GM19395 (cell line): Measurements from ENCODE around the gene NINJ2.

Experiments used
- ATAC-seq: cut with Tn5 transposase; IDR thresholded peaks from one replicate; pipeline ENCODE4 v1.9.1; 2021; ENCODE audit warnings: mild to moderate bottlenecking, moderate library complexity; ENCODE audit not compliant: unreplicated experiment

NINJ2 gene

DNA sequence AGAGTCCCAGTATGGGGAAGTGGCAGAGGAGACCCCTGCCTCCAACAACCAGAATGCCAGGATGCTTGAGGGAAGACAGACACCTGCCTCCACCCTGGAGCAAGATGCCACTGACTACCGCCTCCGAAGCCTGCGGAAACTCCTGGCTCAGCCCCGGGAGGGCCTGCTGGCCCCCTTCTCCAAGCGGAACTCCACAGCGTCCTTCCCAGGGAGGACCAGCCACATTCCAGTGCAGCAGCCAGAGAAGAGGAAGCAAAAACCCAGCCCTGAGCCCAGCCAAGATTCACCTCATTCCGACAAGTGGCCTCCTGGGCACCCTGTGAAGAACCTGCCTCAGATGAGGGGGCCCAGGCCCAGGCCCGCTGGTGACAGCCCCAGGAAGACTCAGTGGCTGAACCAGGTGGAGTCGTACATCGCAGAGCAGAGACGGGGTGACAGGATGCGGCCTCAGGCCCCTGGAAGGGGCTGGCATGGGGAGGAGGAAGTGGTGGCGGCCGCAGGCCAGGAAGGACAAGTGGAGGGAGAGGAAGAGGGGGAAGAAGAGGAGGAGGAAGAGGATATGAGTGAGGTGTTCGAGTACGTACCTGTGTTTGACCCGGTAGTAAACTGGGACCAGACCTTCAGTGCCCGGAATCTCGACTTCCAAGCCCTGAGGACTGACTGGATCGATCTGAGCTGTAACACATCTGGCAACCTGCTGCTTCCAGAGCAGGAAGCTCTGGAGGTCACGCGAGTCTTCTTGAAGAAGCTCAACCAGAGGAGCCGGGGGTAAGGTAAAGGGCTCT lies 109.8 kb downstream of the NINJ2 start:
- ATAC-seq: no peak

DNA sequence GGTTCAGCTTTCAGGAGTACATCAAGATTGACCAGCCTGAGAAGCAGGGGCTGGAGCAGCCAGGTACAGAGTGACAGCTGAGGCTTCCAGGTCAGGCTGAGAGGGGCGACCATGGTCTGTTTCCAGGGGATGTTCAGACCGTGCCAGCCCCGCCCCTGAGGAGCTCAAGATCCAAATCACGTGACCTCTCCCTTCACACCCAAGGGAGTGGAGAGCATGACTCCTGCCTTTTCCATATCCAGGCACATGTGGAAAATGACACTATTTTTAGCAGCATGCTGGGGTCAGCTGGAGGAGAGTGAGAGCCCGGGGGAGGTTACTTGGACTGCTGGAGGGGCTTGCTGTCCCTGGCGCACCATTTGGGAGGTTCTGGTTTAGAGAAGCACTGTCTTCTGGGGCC lies 110.8 kb downstream of the NINJ2 start:
- no peak for ATAC-seq

DNA sequence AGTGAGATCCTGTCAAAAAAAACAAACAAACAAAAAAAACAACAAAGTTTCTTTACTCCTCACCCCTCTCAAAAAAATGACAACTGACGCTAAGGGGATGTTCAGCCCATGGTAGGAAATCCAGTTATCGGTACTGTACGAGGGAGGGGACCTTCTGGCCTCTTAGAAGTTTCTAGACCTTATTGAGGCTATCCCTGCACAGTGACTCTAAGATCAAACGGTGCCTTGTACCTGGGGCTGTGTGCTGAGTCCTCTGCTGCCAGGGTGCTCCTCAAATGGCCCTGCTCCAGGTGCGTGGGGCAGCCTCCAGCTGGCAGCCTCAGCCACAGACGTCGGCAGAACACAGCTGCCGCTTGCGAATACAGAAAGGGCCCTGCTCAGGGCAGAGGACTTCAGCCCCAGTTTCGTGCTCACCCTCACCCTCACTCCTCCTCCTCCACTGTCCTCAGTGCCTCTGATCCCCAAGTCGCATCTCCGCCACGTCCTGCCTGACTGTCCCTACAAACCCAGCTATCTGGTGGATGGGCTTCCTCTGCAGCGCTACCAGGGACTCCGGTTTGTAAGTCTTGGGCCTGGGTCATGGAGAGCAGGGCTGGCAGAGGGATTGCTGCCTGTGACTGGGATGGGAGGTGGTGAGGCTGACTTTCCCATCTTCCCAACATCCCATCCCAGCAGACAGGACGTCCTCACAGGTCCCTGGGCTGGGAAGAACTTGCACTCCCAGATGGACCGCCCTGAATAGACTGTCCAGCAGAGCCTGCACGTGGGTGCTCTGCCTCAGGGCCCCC lies 112.6 kb downstream of the NINJ2 start:
- no peak for ATAC-seq

DNA sequence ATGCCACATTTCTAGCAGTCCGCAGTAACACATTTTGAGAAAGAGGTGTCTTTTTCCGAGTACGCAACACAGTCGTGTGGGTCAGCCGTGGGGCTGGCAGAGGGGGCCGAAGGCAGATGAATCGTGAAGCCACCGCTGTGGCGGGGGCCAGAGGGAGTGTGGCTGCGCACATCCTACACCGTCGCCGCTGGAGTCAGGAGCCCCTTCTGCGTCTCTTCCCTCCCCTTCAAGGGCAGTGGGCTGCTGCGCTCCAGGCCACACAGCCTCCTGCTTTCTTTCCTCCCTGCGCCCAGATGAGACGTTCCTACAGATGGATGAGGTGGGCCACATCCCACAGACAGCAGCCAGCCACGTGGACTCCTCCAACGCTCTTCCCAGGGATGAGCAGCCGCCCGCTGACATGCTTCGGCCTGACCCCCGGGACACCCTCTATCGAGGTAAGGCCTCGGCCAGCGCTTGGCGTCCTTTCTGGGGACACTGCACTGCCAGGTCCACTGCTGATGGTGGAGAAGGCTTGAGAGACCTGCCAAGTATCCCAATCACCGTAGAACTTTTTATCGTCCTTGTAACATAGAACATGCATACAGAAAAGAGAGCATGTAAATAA lies 113.7 kb downstream of the NINJ2 start:
- no peak for ATAC-seq

DNA sequence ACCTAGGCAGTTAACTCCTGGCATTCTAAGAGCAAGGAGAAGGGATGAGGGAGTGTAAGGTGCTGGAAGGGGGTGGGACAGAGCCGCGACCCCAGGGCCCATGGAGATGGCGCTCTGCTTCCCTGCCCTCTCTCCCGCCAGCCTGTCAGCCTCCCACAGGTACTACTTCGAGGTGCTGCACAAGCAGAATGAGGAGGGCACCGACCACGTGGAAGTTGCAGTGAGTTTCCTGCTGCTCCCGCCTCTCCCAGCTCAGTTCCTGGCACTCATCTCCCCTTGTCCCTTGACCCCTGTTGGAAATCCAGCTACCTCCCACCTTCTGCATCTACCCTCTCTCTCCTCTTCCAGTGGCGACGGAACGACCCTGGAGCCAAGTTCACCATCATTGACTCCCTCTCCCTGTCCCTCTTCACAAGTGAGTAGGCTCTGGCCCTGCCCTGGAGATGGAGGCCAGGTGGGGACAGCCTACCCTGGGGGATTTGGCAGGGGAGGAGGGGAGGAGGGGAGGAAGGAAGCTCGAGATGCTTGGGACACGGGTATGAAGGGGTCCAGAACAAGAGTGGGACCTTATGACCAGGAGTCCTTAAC lies 115.3 kb downstream of the NINJ2 start:
- no peak for ATAC-seq

DNA sequence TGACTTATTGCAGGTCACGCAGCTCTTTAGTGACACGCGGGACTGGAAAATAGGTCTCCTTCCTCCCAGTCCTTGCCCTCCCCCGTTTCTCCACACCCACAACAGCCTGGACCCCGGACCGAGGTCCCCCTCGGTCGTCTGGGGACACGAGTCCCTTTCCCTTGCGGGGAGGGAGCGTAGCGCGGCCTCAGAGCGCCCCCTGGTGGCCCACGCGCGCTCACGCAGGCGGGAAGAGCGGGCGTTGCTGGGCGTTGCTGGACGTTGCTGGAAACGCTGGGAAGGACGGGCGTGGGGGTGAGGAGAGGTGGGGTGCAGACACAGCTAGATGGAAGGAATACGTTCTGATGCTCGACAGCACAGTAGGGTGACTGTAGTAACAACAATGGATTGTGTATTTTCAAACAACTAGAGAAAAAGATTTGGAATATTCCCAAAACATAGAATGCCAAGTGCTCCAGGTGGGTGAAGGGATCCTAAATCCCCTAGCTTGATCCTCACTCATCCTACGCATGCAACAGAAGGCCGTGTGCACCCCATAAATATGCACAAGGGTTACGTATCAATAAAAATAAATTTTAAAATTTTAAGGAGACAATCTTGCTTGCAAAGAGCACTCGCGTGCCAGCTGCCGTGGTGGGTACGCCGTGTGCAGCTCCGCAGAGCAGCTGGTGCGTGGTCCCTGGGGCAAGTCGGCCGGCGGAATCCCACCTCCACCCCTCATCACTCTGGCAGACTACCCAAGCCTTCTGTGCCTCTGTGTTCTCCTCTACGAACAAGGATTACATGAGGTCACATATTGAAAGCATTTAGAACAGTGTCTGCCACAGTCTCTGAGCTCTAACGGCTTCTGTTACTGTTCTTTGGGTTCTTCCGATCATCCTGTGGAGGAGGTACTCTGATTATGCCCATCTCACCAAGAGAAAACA lies 116.1 kb downstream of the NINJ2 start:
- ATAC-seq: no peak

DNA sequence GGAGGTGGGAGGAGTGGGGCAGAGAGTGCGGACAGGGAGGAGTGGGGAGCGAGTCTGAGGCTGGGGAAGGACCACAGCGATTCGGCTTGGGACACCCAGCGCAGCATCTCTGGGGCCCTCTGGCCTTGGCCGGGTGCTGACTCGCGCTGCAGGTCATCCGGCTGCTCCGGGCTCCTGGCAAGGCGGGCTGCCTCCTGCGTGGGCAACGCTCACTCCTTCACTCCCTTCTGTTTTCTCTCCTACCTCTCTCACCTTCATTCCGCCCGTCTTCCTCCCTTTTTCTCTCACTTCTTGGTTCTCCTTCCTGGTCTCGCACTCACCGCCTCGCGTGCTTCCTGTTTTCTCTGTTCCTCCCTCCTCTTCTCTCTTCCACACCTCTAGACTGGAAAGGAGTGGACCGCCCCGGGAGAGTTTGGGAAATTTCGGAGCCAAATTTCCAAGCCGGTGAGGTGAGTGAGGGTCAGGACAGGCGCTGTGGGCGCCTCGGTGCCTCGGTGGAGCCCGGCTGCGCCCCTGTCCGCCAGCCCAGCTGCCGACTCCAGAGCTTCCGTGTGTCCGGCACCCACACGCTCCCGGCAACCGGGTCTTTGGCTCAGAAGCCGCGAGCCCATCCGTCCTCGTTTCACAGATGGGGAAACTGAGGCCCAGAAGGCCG lies 116.9 kb downstream of the NINJ2 start:
- no peak for ATAC-seq

DNA sequence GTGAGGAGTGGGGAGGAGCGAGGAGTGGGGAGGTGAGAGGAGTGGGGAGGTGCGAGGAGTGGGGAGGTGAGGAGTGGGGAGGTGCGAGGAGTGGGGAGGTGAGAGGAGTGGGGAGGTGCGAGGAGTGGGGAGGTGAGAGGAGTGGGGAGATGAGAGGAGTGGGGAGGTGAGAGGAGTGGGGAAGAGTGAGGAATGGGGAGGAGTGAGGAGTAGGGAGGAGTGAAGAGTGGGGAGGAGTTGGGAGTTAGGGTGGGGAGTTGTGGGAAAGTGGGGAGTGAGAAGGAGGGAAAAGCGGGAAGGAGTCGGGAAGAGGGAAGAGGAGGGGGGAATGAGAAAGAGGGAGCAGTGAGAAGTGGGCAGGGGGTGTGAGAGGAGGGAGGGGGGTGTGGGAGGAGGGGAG lies 117.4 kb downstream of the NINJ2 start:
- ATAC-seq: no peak

DNA sequence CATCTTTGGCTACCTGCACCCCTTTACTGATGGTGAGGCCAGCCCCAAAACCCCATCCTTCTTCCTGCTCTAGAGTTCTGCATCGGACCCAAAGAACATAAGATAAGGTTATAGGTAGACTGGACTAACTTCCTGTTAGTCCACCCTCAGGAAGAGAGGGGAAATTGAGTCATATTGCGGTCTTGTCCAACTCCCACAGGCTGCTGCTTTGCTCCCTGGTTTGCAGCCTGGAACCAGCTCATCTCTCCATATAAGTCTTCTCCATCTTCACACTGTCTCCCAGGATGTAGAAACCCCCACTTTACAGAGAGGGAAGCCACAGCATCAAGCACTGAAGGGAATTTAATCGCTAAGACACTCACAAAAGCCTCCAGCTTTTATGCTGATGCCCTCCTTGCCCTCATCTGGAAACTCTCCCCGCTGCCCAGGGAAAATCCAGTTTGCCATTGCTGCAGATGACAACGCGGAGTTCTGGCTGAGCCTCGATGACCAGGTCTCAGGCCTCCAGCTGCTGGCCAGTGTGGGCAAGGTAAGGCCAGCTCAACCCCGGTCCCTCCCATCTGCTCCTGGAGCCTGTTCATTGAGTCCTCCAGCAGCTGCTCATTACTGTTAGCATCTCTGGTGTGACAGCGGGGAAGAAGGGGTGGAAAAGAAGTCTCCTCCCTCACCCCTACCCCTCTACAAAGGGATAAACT lies 118.2 kb downstream of the NINJ2 start:
- no peak for ATAC-seq

DNA sequence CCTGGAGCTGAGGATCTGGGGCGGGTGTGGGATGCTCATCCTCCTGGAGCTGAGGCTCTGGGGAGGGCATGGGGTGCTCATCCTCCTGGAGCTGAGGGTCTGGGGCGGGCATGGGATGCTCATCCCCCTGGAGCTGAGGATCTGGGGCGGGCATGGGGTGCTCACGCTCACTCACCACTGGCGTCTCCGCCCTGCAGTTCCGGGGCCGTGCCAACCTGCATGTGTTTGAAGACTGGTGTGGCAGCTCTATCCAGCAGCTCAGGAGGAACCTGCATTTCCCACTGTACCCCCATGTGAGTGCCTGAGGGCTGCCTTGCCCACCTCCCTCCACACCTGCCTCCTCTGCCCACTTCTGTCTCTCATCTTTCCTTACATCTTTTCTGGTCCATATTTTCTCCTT lies 119.1 kb downstream of the NINJ2 start:
- no peak for ATAC-seq

DNA sequence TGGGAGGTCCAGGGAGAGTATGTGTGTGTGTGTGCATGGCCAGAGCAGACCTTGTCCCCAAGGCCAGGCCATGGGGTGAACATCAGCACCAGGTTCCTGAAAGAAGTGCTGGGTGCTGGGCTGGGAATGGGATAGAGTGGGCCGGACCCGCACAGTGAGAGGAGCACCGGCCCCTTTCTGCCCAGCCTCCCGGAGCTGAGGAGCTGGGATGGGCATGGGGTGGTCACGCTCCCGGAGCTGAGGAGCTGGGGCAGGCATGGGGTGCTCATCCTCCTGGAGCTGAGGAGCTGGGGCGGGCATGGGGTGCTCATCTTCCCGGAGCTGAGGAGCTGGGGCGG lies 120.2 kb downstream of the NINJ2 start:
- ATAC-seq: no peak

DNA sequence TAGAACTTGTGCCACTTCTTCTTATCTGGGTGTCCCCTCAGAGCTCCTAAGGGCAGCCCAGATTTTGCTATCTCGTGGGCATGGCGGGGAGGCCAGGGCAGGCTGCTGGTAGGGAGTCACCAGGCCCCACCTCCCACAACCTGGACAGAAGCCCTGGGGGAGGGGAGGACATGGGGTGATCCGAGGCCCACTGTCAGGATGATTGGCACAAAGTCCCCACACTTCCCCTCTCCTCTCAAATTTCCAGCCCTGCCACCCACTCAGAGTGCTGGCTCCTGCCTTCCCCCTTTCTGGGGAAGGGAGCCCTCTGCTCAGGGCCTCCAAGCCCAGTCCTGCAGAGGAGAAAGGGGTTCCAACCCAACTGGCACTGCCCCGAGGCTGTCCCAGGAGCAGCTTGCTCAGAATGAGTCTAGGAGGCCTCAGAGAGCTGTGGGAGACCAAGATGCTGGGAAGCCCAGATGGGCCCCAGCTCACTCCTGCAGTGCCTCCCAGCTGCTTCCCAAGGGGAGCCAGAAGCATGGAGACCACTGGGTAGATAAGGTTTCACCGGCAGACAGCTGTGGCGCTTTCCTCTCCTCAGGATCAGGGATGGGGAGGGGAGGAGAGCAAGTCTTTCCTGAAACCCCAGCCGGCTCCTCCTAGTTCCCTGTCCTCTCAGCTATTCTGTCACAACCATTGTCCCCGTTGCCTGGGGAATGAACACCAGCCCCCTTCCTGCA lies 120.7 kb downstream of the NINJ2 start:
- no peak for ATAC-seq

DNA sequence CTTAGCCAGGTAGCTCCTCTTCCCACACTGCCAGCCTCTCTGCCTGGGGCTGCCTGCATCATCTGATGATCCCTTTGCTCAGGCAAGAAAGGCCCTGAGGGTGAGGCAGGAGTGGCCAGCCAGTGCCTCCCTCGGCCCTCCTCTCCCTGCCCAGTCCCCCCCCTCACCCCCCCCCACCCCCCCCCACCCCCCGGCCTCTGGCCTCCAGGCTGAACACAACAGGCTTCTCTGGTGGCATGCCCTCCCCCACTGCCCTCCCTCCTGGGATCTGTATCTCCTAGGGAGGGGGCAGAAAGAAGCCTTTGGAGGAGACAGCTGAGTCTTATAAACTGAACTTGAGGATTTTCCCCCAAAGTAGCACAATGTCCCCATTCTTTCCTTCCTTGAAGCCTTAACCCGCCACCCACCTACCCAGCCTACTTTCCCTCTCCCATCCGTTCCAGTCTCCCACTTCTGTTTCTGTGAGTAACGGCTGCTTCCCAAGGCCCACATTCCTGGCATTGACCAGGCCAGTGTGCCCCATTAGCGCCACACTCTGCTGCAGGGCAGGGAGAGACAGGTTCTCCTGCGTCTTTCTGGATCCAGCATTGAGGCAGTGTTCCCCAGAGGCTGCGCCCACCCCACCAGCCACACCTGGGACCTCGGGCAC lies 121.4 kb downstream of the NINJ2 start:
- no peak for ATAC-seq

DNA sequence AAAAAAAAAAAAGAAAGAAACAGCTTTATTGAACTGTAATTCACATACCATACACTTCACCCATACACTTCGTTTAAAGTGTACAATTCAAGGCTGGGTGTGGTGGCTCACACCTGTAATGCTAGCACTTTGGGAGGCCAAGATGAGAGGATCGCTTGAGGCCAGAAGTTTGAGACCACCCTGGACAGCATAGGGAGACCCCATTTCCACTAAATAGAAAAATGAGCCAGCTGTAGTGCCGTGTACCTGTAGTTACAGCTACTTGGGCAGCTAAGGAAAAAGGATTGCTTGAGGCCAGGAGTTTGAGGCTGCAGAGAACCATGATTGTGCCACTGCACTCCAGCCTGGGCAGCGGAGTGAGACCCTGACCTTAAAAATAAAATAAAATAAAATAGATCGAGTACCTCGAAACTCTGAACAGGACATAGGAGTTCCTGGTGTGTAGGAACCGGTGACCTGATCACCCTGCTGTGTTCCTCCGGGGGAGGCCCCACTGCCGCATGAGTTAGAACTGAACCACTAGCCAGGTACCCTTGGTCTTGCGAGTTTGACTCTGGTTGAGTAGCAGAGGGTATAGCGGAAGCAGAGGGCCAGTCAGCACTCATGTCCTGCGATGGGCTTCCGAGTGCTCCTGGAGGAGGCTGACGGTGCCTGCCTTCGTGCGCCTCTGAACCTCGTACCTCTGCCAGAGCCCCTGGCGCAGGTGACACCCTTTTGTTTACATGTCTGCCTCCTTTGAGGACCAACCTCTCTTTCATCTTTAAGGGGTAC lies 123.5 kb downstream of the NINJ2 start:
- no peak for ATAC-seq

DNA sequence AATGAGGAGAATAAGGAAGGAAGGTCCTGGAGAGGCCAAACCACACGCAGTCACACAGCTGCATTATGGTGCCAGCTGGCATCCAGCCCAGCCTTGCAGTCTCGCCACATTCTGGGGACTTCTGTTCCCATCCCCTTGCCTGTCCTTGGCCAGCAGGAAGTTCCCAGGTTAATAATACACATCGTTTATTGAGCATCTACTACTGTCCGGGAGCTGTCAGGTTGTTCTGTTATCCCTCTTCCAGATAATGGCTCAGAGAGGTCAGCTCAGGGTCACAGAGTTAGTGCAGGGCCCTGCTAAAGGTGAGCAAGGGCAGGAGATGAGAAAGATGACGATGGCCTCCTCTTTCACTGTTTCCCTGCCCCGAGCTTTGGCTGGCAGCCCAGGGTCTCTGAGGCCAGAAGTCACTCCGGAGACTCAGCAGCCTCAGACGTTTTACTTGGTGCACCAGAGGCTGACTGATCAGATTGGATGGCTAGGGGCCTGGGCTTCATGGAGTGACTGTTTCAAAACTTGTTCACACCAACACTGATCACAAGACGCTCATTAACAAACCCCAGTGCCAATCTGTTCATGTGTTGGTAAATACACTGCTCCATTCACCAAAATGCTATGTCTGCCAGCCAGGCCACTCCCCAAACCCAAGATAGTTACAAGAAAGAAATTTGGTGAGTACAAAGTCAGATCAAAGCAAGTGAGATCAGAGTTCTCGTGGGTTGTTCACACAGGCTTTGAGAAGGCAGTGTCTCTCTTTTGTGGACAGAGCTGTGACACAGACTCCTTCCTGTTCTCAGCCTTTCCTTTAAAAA lies 124.3 kb downstream of the NINJ2 start:
- ATAC-seq: no peak

DNA sequence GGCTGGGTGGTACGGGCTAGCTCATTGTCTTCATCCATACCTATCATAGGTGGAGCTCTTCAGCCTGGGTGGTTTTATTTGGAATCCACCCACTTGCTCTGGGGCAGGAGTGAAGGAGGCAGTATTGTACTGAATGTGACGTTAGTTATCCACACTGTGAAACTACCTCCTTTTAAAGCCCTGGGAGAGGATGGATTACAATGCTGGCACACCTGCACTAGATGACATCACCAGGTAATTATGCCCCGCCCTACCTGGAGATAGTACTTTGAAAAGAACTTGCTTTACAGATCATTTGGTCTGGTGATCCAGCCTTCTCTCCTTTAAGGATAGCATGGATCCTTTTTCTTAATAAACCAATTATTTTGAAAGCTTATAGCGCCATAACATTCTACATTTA lies 125.5 kb downstream of the NINJ2 start:
- no peak for ATAC-seq

DNA sequence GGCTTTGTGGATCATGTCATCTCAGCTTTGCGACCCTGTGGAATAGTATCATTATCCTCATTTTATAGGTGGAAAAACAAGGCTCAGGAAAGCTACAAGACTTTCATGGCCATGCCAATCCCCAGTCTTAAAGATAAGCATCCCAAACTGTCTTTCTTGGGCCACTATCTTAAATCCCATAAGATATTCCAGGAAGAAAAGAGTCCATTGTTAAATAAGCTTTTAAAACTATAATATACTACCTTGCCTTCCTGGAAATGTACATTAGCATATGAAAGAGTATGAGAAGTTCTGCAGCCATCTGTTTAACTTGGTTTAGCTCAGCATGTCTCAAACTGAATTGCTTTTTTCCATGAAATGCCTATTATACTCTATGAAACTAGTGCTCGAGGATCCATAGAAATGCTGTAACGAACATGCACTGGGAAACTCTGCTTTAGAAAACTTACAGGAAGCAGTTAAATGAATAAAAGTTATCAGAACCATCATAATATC lies 126.4 kb downstream of the NINJ2 start:
- ATAC-seq: no peak
